Measurements from ENCODE around the gene ENTPD2.

GRCh38 chr9:137026384-137026783, 27.5 kb downstream of the ENTPD2 start:
- TF ChIP-seq ZNF785 (tag by site-specific recombination; IDR thresholded peaks at IDR 0.05) (no peak), ZNF2 (tag by site-specific recombination; IDR thresholded peaks at IDR 0.05) (no peak), ZNF544 (tag by site-specific recombination; IDR thresholded peaks at IDR 0.05) (no peak), CTCF (tag by site-specific recombination; IDR thresholded peaks at IDR 0.05) (no peak), ZNF510 (tag by site-specific recombination; IDR thresholded peaks at IDR 0.05; ENCODE audit: insufficient replicate concordance) (no peak), ZNF223 (tag by site-specific recombination; IDR thresholded peaks at IDR 0.05) (no peak), ZBTB7A (tag by site-specific recombination; IDR thresholded peaks at IDR 0.05; ENCODE audit: low read depth) (no peak), ZIC2 (tag by site-specific recombination; IDR thresholded peaks at IDR 0.05) (no peak), ELK4 (IDR thresholded peaks at IDR 0.05; ENCODE audit: borderline replicate concordance, low read depth, low read length) (no peak), YY1 (tag by site-specific recombination; IDR thresholded peaks at IDR 0.05) (no peak), PBX3 (CRISPR knock-in tag; IDR thresholded peaks at IDR 0.05) (no peak)
- TF ChIP-seq, protein P1, sequence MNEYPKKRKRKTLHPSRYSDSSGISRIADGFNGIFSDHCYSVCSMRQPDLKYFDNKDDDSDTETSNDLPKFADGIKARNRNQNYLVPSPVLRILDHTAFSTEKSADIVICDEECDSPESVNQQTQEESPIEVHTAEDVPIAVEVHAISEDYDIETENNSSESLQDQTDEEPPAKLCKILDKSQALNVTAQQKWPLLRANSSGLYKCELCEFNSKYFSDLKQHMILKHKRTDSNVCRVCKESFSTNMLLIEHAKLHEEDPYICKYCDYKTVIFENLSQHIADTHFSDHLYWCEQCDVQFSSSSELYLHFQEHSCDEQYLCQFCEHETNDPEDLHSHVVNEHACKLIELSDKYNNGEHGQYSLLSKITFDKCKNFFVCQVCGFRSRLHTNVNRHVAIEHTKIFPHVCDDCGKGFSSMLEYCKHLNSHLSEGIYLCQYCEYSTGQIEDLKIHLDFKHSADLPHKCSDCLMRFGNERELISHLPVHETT (tag by site-specific recombination; IDR thresholded peaks at IDR 0.05): no peak
- TF ChIP-seq, protein P2, sequence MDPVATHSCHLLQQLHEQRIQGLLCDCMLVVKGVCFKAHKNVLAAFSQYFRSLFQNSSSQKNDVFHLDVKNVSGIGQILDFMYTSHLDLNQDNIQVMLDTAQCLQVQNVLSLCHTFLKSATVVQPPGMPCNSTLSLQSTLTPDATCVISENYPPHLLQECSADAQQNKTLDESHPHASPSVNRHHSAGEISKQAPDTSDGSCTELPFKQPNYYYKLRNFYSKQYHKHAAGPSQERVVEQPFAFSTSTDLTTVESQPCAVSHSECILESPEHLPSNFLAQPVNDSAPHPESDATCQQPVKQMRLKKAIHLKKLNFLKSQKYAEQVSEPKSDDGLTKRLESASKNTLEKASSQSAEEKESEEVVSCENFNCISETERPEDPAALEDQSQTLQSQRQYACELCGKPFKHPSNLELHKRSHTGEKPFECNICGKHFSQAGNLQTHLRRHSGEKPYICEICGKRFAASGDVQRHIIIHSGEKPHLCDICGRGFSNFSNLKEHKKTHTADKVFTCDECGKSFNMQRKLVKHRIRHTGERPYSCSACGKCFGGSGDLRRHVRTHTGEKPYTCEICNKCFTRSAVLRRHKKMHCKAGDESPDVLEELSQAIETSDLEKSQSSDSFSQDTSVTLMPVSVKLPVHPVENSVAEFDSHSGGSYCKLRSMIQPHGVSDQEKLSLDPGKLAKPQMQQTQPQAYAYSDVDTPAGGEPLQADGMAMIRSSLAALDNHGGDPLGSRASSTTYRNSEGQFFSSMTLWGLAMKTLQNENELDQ (tag by site-specific recombination; IDR thresholded peaks at IDR 0.05; ENCODE audit: low read depth): no peak
